GM23338 (cell line): ENCODE results near the gene PUM2. TPM values are rescaled to one million over a fixed set of nuclear protein-coding genes. Genes with fewer than 3 reads are reported as not detected.

ENCODE experiments used
- ATAC-seq: fragments of 200-7000 bp; cut with Tn5 transposase; 3 replicates; pipeline ENCODE4 v1.9.1; 2020
- DNase-seq: peaks from one replicate; pipeline ENCODE4 v3.0.0-alpha.2; 2015; ENCODE audit warnings: low spot score
- H2AFZ ChIP-seq: fragments of 200-600 bp; sonication (generic); 2 replicates; pipeline ENCODE4 v1.8.0; 2016; ENCODE audit warnings: antibody characterized with exemption, mild to moderate bottlenecking, moderate library complexity
- H3F3A ChIP-seq: fragments of 200-600 bp; sonication (generic); replicated peaks from 2 replicates; pipeline ENCODE4 v1.8.0; 2017; ENCODE audit warnings: antibody characterized with exemption, mixed run types, low read depth
- H3K27ac ChIP-seq: fragments of 200-600 bp; sonication (generic); 2 replicates; pipeline ENCODE4 v1.6.1; 2016; ENCODE audit warnings: low read depth
- H3K27me3 ChIP-seq: fragments of 200-600 bp; sonication (generic); 2 replicates; pipeline ENCODE4 v1.8.0; 2016; ENCODE audit warnings: mild to moderate bottlenecking, mixed run types, moderate library complexity; ENCODE audit not compliant: insufficient read depth
- H3K36me3 ChIP-seq: fragments of 200-600 bp; sonication (generic); 2 replicates; pipeline ENCODE4 v1.8.0; 2016; ENCODE audit warnings: mild to moderate bottlenecking; ENCODE audit not compliant: insufficient read depth
- H3K4me1 ChIP-seq: fragments of 200-600 bp; sonication (generic); 2 replicates; pipeline ENCODE4 v1.8.0; 2016; ENCODE audit warnings: mild to moderate bottlenecking, moderate library complexity; ENCODE audit not compliant: insufficient read depth
- H3K4me2 ChIP-seq: fragments of 200-600 bp; sonication (generic); 2 replicates; pipeline ENCODE4 v1.7.1; 2017; ENCODE audit warnings: mixed run types
- H3K4me3 ChIP-seq: fragments of 200-600 bp; sonication (generic); 2 replicates; pipeline ENCODE4 v1.6.1; 2016; ENCODE audit warnings: mixed run types
- H3K79me2 ChIP-seq: fragments of 200-600 bp; sonication (generic); replicated peaks from 2 replicates; pipeline ENCODE4 v1.8.0; 2017; ENCODE audit warnings: mild to moderate bottlenecking; ENCODE audit not compliant: insufficient read depth
- H3K9me2 ChIP-seq: fragments of 200-600 bp; sonication (generic); 2 replicates; pipeline ENCODE4 v1.8.0; 2017; ENCODE audit not compliant: insufficient read depth
- H4K20me1 ChIP-seq: fragments of 200-600 bp; sonication (generic); replicated peaks from 2 replicates; pipeline ENCODE4 v1.8.0; 2017; ENCODE audit warnings: mild to moderate bottlenecking; ENCODE audit not compliant: insufficient read depth
- H3K27ac Mint-ChIP-seq: 2 replicates; pipeline ENCODE4 v1.8.0; 2020; ENCODE audit warnings: inconsistent platforms, mild to moderate bottlenecking, moderate library complexity, mixed read lengths
- H3K27me3 Mint-ChIP-seq: 3 replicates; pipeline ENCODE4 v1.8.0; 2022; ENCODE audit warnings: low read depth, mild to moderate bottlenecking, moderate library complexity, mixed read lengths, inconsistent platforms; ENCODE audit not compliant: insufficient read depth, poor library complexity
- H3K36me3 Mint-ChIP-seq: 3 replicates; pipeline ENCODE4 v1.8.0; 2021; ENCODE audit warnings: low read depth, mild to moderate bottlenecking, inconsistent platforms, moderate library complexity, mixed read lengths
- H3K4me1 Mint-ChIP-seq: 3 replicates; pipeline ENCODE4 v1.8.0; 2020; ENCODE audit warnings: mild to moderate bottlenecking, inconsistent platforms, mixed read lengths
- H3K4me3 Mint-ChIP-seq: 3 replicates; pipeline ENCODE4 v1.8.0; 2021; ENCODE audit warnings: moderate library complexity, mild to moderate bottlenecking, inconsistent platforms, mixed read lengths
- H3K9me3 Mint-ChIP-seq: 3 replicates; pipeline ENCODE4 v1.8.0; 2020; ENCODE audit warnings: moderate library complexity, mild to moderate bottlenecking, inconsistent platforms, mixed read lengths
- CREB1 ChIP-seq: fragments of 250-450 bp; sonication (Bioruptor Pico); IDR thresholded peaks from 2 replicates; pipeline ENCODE4 v1.5.0; 2020; ENCODE audit warnings: low read depth, mild to moderate bottlenecking, moderate library complexity
- ETS1 ChIP-seq: IDR thresholded peaks from 2 replicates; pipeline ENCODE4 v1.6.1; 2016; ENCODE audit warnings: antibody characterized with exemption
- EZH2 ChIP-seq: fragments of 200-600 bp; sonication (generic); IDR thresholded peaks from one replicate; pipeline ENCODE4 v1.8.0; 2017; ENCODE audit warnings: antibody characterized with exemption, mild to moderate bottlenecking, low read depth; ENCODE audit not compliant: unreplicated experiment
- EZH2phosphoT487 ChIP-seq: fragments of 200-600 bp; sonication (generic); IDR thresholded peaks from one replicate; pipeline ENCODE4 v1.8.1; 2018; ENCODE audit warnings: antibody characterized with exemption; ENCODE audit not compliant: unreplicated experiment
- JUNB ChIP-seq: IDR thresholded peaks from one replicate; pipeline ENCODE4 v1.6.1; 2016; ENCODE audit warnings: antibody characterized with exemption; ENCODE audit not compliant: unreplicated experiment
- NANOG ChIP-seq: IDR thresholded peaks from 2 replicates; pipeline ENCODE4 v1.6.1; 2016; ENCODE audit warnings: antibody characterized with exemption, borderline replicate concordance
- POLR2AphosphoS5 ChIP-seq: IDR thresholded peaks from 2 replicates; pipeline ENCODE4 v1.6.1; 2016; ENCODE audit warnings: antibody characterized with exemption, low read depth
- REST ChIP-seq: IDR thresholded peaks from one replicate; pipeline ENCODE4 v1.6.1; 2018; ENCODE audit warnings: antibody characterized with exemption; ENCODE audit not compliant: unreplicated experiment
- STAT1 ChIP-seq: IDR thresholded peaks from one replicate; pipeline ENCODE4 v1.6.1; 2016; ENCODE audit warnings: antibody characterized with exemption; ENCODE audit not compliant: unreplicated experiment
- ZNF114 ChIP-seq: fragments of 250-450 bp; sonication (Bioruptor Pico); IDR thresholded peaks from 2 replicates; pipeline ENCODE4 v1.5.0; 2020; ENCODE audit warnings: mild to moderate bottlenecking, moderate library complexity
- ZNF331 ChIP-seq: fragments of 250-450 bp; sonication (Bioruptor Pico); IDR thresholded peaks from 2 replicates; pipeline ENCODE4 v1.5.0; 2020; ENCODE audit warnings: low read depth, mild to moderate bottlenecking, moderate library complexity
- polyA plus RNA-seq: library from polyadenylated mRNA; unstranded; fragments of >200 nt; fragmentation: Nextera tagmentation; extraction: Ambion mirVana; gene quantifications from 2 replicates; pipeline ENCODE4 v1.2.1, GENCODE V29; 2016
- total RNA-seq: library from RNA; depleted of rRNA; stranded (reverse); fragments of >200 nt; shearing (Covaris generic); gene quantifications from 2 replicates; pipeline ENCODE4 v1.2.3, GENCODE V29; 2014

Gene PUM2
- total and polyA plus RNA-seq, 2 experiments from 2014 or later: 29.9 to 94.1 TPM

- TF ChIP-seq REST (no peak), CREB1 (CRISPR knock-in tag) (no peak), EZH2phosphoT487 (no peak), ETS1 (no peak), EZH2 (no peak), ZNF331 (CRISPR knock-in tag) (no peak), POLR2AphosphoS5 (no peak), STAT1 (no peak), NANOG (no peak), JUNB (no peak), ZNF114 (CRISPR knock-in tag) (no peak)
Measured at GRCh38 chr2:20210462-20210861, 140.2 kb downstream of the PUM2 start (continued).

GRCh38 chr2:20209373-20210109 lies 141.1 kb downstream of the PUM2 start:
- H3F3A ChIP-seq: no peaks in the 10 kb centered on the region
- ATAC-seq (no peak), DNase-seq (no peak)
- Mint-ChIP-seq H3K27me3 (peaks cover 5% of the 10 kb centered on the region), H3K4me3 (no peak overlapping the region), H3K27ac (no peak overlapping the region; the same call in 1 of the 2 replicates), H3K4me1 (peaks cover 27% of the 10 kb centered on the region), H3K36me3 (peaks cover 2% of the 10 kb centered on the region; the same call in 1 of the 3 replicates), H3K9me3 (no peaks in the 10 kb centered on the region)
- H3K4me1 ChIP-seq: peaks cover 11% of the 10 kb centered on the region; the same call in 1 of the 2 replicates
- H3K4me2 ChIP-seq: no peak overlapping the region
- no peaks in the 10 kb centered on the region for H3K27me3 ChIP-seq
- H3K9me2 ChIP-seq: no peaks in the 10 kb centered on the region
- H3K4me3 ChIP-seq: no peak overlapping the region
- peaks cover 60% of the 10 kb centered on the region for H3K79me2 ChIP-seq
- no peaks in the 10 kb centered on the region for H3K36me3 ChIP-seq
- H2AFZ ChIP-seq: no peak overlapping the region
- H3K27ac ChIP-seq: no peak overlapping the region
- H4K20me1 ChIP-seq: peaks cover 5% of the 10 kb centered on the region; the same call in 1 of the 2 replicates
- no peak for TF ChIP-seq ZNF331 (CRISPR knock-in tag)
- TF ChIP-seq REST: no peak
